Stimulated activated CD8-positive, alpha-beta memory T cell treated with anti-CD3 and anti-CD28 coated beads, Interleukin-15, amount 100 ng/mL, for 48 hours (primary cell): Measurements from ENCODE around the gene SRGAP3.

Experiments used
- DNase-seq, 2 donors: peaks; one replicate each; pipeline ENCODE4 v3.0.0-alpha.2; 2020; ENCODE audit warnings: low read depth in 2 of 2

The SRGAP3 gene

DNA sequence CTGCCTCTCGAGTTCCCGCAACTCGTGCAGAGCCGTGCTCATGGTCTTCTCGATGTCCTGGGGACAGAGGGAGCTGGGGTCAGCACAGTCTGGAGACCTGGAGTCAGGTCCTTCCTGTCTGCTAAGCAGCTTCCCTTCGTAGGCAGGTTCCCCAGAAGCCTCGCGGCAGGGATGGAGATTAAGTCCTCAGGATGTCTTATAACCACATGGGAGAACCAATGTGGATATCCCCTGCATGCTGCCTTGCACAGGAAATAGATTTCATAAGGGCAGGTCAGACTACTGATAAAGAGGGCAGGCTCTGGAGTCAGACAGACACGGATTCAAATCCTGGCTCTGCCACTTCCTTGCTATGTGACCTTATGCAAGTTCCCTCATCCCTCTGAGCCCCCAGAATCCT, 263.6 kb downstream of the SRGAP3 start:
- no peak for DNase-seq

DNA sequence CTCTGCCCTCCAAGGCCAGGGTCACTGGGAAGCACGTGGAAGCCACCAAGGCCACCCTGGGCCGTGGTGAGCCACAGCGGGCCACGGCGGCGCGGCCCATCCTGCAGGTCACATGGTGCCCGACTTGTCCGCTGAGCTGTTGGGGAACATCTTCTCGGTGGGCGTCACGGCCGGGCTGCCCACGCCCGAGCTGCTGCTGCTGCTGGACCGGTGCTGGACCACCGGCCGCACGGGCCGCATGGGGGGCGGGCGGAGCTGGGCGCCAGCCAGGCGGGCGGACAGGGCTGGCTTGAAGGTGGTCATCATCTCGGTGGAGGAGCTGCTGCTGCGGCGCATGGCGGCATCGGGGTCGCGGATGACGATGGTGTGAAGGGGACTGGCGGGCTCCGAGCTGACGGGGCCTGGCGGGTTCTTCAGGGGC, 264.0 kb downstream of the SRGAP3 start:
- no peak for DNase-seq

DNA sequence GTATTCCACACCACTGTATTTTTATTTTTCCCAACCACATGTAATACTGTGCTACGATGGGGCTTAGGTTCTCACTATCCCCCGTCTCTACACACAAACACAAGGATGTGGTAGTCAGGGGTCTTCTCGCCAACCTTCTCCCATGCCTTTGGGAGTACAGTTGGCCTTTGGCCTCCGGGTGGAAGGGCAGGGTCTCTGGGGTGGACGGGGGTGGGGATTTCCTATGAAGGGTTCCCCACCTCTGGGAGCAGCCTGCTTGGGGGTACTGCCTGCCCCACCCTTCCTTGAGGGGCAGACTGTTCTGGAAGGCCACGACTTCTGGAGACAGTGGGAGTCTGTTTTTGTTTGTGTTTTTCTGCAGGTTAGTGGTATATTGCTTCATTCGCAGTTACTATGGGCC, 264.9 kb downstream of the SRGAP3 start:
- DNase-seq = no peak

DNA sequence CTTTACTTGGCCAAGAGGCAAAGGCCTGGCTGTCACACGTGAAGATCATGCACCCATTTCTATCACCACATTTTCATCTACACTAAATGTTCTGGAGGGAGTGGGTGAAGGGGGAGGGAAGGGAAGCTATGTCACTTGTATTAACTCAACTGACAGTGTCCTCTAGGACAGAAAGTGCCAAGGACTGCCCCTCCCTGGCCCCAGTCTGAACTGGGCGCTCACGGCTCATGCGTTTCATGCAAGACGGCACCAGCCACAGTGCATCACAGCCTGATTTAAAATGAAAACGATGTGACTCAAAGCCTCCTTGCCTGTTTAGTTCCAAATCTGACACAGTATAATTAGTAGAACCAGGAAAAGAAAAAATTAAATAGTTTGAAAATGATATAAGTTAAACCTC, 265.4 kb downstream of the SRGAP3 start:
- DNase-seq = no peak

DNA sequence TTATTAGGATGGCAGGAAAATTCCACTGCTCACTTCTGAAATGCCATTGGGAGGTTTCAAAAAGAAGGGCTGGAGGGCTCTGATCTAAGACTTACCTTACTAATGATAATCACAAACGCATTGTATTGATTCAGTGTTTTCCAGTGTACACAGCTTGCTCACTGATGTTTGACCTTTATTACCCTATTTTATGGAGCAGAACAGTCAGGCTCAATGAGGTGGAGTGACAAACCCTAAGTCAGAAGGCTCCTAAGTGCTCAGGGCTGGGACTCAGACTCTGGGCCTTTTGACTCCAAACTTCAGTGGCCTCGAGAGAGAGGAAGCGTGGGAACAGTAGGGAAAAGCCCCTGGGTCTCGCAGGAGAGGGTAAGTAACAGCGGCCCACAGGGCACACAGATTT, 265.9 kb downstream of the SRGAP3 start:
- DNase-seq = no peak

DNA sequence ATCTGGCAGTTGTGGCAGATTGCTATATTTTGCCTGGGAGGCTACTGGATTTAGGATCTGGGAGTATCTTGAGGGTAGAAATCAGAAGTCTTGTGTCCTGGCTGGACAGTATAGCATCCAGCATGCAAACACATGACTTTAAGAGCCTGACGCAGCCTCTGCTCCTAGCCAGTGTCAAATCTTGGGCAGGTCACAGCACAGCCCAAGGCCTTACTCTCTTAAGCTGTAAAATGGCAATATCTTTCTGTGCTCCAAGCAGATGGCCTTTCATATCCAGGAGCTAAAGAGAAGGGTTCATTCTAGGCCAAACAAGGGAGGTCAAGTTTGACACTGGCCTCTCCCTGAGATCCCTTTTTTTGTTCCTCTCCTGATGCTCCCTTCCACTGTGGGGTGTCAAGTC, 266.4 kb downstream of the SRGAP3 start:
- no peak for DNase-seq

DNA sequence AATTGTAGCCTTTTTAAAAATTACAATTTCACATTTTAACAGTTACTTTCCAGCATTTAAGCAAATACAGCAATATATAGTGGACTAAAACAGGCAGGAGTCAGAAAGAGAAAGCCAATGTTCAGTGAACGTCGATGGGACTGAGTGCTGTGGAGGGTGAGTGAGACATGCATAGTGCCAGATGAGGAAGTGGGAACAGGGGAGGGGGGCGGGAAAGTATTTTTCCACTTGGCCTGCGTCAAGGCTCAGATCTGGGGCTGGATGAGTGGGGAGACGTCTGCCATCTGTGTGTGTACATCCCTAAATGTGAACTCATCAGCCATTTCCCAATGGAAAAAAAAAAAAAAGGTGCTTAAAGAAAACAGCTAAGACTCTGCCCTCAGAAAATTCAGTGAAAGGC, 266.9 kb downstream of the SRGAP3 start:
- DNase-seq = no peak

DNA sequence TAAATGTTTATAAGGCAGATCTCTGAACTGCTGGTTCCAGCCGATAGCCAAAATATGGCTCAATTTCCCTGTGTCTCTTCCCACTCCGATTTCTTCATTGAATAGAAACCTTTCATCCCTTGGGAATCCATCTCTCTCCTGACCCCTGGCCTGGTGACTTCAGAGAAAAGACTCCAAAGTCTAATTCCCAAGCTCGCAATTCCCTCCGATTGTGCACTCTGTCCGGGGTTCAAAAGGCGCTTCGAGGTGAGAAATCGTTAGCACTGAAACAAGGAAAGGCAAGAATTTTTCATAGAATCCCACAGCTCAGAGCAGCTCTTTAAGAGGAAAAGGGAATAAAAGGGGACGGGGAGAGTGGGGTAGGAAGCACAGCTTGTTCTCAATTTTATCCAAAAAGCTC, 267.7 kb downstream of the SRGAP3 start:
- no peak for DNase-seq

DNA sequence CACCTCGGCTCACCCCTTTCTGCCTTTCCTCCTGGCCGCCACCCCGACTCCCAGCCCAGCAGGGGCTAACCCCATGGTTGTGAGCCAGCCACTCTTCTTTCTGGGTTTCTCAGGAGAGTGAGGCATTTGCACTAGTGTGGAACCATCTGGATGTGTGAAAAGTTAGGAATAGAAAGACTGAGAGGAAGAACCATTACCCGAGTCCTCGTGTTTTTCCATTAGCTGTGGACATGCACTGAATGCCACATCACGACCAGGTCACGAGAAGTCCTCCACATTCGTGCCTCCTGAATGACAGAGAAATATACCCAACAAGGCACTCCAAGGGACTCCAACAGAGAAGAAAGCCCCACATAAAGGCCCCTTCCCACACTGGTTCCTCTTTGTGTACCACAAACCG, 268.1 kb downstream of the SRGAP3 start:
- DNase-seq = no peak

DNA sequence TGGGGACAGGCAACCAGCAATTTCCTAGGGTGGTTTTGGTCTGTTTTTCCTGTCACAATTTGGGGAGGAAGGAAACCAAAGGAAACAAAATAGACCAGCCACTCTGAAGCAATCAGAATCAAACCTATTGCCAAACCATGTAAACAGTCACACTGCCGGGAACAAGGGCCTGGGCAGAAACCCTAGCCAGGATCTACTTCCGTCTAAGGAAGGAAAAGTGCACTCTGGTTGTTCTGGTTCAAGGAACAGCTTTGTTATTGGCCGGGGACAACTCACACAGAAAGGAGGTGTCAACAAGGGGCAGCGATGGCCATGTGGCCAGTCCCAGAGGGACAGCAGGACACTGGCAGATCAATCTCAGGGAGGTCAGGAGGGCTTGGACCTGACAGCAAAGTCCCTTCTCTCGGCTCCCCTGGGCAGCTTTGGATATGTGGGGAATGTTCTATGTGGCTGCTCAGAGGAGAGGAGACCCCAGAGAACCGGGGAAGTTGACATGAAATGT, 268.6 kb downstream of the SRGAP3 start:
- no peak for DNase-seq

DNA sequence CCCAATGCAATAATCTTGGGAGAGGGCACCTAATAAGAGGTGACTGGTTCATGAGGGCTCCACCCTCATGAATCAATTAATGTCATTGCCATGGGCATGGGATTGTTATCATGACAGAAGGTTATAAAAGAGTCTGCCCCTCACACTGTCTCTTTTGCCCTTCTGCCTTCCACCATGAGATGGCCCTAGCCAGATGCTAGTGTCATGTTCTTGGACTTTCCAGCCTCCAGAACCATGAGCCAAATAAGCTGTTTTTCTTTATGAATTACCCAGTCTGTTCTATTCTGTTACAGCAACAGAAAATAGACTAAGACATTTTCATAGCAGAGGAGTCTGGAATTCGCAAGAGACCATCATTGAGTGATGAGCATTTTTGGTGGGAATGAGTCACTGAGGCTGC, 270.2 kb downstream of the SRGAP3 start:
- DNase-seq = no peak

DNA sequence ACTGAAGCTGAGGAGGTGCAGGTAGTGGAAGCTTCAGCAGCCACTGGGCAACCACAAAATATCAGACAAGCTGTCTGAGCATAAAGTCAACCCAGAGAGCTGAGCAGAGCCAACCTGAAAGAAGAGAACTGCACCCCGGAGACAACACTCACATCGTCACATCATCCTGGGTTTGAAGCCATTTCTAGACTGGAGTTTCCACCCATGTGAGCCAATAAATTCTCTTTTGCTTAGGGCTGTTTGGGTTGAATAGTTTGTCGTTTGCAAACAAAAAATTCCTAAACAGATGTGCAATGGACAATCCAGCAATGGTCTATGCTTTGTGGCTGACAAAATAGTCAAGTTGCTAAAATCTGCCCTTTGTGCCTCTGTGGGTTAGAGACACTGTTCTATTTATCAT, 270.9 kb downstream of the SRGAP3 start:
- DNase-seq = no peak

DNA sequence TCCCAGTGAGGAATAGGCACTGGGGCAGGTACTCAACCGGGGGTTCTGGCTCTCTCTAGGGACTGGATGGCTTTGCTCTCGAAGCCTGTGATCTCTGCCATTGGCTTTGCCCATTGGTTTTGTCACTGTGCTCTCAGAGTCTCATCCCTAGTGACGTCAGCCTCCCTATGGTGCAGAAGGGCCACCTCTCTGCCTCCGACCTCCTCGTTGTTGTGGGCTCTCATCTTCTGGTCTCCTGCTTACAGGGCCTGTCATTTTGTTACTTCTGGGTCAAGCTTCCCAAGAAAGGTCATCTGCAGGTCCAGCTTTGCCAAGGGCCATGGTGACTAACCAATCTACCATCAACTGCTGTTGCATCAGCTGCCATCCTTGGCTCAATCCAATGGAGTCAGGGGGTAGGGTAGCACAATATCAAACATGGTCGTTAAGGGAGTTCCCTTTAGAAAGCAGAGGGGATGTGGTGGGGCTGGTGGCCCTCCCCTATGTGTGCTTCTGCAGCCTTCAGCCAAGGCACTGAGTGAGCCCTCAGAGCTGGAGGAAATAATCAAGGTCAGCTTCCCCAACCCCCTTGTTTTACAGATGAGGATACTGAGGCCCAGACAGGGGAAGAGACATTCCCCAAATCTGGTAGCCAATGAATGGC, 272.8 kb downstream of the SRGAP3 start:
- no peak for DNase-seq

DNA sequence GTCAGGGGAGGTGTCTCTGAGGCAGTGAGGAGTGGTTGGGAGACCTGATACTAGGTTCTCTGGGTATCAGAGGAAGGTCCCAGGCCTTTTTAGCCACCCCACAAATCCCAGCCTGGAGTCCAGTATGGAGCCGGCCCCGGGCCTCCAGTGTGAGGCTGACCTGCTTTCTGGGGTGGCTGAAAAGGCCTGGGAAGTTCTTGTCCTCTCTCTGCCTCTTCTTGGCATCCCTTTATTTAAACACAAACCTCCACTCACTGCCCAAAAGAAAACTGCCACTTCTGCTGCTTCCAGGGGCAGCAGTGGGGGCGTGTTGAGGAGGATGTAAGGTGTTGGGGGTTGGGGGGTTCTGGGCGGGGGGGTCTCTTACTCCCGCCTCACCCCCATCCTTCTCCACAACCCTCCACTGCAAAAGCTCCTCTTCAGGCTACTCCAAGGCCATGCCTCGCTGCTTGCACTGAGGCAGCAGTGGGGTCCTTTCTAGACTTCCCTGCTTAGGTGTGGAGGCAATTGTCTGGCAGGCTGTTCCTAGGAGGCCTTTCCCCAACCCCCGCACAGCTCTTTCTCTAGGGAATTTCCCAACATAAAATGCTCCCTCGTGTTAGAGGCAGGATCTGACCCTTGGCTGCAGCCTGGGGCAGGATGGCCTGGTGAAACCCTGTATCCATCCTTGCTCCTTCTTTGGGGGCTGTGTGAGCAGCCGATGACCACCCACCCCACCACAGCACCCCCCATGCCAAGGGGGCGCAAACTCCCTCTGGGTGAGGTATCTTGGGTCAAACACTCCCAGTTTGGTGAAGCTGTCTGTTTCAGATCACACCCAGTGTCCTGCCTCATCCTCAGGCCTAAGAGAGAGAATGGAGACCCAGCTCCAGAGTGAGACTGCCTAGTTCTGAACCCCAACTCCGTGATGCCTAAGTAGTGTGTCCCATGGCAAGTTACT, 274.1 kb downstream of the SRGAP3 start:
- DNase-seq = no peak

DNA sequence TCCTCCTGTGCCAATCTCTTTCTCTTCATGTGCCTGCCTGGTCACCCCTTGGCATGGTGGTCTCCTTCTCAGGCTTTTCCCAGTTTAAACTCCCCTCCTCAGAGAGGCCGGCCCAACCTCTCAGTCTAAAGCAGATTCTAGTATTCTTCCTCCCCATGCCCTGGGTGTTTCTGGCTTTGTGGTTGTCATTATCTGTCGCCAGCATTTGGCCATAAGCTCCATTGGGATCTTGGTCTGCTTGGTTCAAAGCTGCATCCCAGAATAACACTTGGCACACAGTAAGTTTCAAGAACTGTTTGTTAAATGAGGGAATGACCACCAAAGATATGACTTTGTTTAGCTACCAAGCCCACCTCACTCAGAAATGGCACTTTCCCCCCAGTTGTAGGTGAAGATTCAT, 275.0 kb downstream of the SRGAP3 start:
- DNase-seq = no peak

DNA sequence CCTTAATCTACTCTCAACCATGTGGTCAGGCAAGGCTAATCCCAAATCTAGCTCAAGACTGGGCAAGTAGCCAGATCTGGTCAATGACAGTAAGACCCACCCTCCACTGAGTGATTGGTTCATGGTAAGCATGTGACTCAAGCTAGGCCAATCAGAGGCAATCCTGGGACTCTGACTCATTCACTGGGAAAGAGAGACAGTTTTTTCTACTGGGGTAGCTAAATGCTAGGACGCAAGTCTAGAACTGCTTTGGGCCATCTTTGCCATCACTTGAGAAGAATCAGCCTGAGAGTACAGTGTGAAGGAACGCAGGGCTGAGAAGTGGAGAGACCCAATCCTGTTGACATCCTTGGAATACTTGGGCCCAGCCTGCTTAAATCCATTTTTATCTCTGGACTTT, 276.8 kb downstream of the SRGAP3 start:
- no peak for DNase-seq

DNA sequence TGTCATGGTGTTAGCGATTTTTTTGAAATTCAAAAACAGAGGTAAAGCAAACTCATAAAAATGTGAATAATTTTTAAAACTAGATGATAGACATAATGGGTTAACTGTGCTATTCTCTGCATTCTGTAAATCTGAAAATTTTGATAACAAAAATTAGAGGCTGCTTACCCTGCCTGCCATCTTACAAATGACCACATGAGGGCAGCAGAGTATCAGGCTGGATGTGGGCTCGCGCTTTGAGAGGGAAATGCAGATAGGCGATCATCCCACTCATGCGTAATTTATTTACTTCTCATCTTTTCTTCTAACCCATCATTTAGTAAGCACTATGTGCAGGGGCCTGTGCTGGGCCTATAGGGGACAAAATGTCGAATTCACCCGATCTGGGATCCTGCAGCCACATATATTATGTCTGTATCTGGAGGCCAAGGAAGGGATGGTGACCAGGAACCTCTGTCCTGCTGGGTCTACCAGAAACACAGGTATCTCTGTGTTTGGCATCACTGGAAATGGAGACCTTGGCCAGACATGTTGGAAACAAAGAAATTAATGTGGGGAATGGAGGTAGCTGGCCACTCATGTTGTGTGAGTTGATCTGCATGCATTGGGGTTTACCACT, 278.4 kb downstream of the SRGAP3 start:
- peak; percentile 25 to 42 for DNase-seq

DNA sequence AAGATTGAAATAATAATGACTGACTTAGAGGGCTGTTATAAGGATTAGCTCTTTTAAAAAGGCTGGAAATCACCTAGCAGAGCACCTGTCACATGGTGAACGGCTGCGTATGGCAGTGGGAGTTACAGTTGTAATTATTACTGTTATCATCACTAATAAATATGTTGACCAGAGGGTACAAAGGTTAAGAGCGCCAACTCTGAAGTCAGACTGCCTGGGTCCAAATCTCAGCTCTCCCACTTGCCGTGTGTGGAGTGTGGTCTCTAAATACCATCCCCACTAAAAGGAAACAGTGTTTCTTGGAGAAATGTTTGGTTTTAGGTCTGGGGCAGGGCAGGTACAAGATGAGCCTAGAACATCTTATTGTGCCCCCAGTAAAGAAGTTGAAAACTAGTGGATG, 280.2 kb downstream of the SRGAP3 start:
- no peak for DNase-seq

DNA sequence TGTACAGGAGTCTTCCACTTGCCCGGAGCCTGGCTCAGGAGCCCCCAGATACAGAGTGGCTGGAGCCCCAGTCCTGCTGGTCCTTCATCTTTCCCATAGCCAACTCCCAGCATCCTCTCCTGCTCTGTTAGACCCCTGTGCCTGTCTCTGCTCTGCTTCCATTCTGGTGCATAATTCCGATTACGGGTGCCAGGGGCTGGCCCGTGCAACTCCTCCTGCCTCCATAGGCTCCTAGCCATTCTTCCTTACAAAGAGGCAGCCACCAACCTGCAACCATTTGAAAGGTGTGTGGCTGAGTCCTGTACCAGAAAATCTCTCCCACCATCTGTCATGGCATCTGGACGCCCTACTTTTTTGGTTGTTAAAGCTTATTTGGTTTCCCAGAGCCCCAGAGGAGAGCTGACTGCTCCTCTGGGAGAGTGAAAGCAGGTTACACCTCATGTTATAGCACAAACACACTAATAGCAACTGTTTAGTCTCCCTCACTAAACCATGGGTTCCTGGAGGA, 281.0 kb downstream of the SRGAP3 start:
- no peak for DNase-seq

DNA sequence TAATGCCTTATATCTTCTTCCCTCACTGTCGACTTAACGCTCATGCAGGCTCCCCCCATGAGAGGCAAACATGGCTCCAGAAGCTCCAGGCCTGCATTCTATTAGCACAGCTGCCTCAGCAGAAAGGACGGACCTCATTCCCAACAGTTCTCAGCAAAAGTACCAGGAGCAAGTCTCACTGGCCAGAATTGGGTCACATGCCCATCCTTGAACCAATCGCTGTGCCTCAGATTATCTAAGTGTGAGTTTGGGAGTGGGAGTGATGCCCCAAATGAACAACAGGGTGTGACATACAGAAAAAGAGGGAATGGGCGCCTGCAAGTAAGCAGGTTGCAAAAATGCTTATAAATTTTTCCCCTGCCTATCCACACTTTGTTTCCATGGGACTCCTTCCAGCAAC, 281.9 kb downstream of the SRGAP3 start:
- no peak for DNase-seq

DNA sequence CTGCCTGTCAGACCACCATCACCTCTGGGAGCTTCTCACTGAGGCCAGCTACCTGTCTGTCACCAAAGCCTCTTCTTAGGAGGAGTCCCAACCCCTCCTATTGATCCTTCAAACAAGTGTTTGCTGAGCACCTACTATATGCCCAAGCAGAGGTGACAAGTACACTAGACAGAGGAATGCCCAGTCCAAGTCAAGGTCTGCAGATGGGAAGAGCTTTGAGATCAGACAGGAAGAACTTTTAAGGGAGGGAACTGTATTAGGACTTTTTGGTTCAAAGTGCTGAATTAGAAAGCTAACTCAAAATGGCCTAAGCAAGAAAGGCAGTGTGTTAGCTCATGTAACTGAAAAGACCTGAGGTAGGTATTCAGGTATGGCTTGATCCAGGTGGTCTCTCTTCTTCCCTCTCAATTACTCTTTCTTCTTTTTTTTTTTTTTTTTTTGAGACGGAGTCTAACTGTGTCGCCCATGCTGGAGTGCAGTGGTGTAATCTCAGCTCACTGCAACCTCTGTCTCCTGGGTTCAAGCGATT, 282.6 kb downstream of the SRGAP3 start:
- no peak for DNase-seq

DNA sequence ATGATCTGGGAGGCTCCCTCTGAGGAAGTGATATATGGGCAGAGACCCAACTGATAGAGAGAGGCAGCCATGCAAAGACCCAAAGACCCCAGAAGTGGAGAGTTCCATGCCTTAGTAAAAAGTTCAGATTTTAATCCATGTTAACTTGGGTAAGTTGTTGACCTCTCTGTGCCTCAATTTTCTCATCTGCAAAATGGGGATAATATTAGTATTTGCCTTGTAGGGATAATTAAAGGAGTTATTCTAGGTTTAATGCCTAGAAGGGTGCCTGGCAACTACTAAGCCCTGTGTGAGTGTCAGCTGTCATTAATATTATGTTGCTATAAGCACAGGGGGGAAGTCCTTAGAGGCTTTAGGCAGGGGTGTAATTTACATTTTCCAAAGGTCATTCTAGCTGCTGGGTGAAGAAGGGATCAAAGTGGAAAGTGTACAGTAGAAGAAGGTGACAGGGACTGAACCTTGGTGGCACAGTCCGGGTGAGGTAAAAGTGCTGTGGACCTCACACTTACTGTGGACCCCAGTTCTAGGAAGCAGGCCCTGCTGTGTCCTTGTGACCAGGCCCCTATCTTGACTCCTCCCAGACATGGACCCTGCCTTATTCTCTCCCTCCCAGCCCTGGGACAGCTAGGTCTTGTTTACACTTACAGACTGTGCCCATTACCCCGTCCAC, 283.2 kb downstream of the SRGAP3 start:
- DNase-seq = no peak
